ACC112 (cell line): ENCODE results near the gene MTF1.

ENCODE experiments used
- H2AFZ ChIP-seq: fragments of 200-600 bp; sonication (generic); one replicate; pipeline ENCODE4 v1.6.0; 2017; ENCODE audit warnings: antibody characterized with exemption, low read length; ENCODE audit not compliant: unreplicated experiment
- H3K27ac ChIP-seq: fragments of 200-600 bp; sonication (generic); 2 replicates; pipeline ENCODE4 v1.5.1; 2014; ENCODE audit warnings: low read depth, mild to moderate bottlenecking, antibody characterized with exemption, low read length, moderate library complexity
- H3K27me3 ChIP-seq: fragments of 200-600 bp; sonication (generic); 2 replicates; pipeline ENCODE4 v1.6.1; 2014; ENCODE audit warnings: mild to moderate bottlenecking, antibody characterized with exemption, low read length, moderate library complexity, mixed read lengths; ENCODE audit not compliant: insufficient read depth
- H3K36me3 ChIP-seq: fragments of 200-600 bp; sonication (generic); 2 replicates; pipeline ENCODE4 v1.6.1; 2016; ENCODE audit warnings: mild to moderate bottlenecking, antibody characterized with exemption, low read length, moderate library complexity, mixed read lengths; ENCODE audit not compliant: insufficient read depth
- H3K4me1 ChIP-seq: fragments of 200-600 bp; sonication (generic); one replicate; pipeline ENCODE4 v1.6.1; 2016; ENCODE audit warnings: low read length, mixed read lengths; ENCODE audit not compliant: insufficient read depth, unreplicated experiment, control insufficient read depth
- H3K4me3 ChIP-seq: fragments of 200-600 bp; sonication (generic); 2 replicates; pipeline ENCODE4 v1.5.1; 2014; ENCODE audit warnings: mild to moderate bottlenecking, low read depth, low read length
- H3K79me2 ChIP-seq: fragments of 200-600 bp; sonication (generic); one replicate; pipeline ENCODE4 v1.6.0; 2016; ENCODE audit warnings: low read length; ENCODE audit not compliant: control insufficient read depth, unreplicated experiment, insufficient read depth

MTF1 gene

DNA sequence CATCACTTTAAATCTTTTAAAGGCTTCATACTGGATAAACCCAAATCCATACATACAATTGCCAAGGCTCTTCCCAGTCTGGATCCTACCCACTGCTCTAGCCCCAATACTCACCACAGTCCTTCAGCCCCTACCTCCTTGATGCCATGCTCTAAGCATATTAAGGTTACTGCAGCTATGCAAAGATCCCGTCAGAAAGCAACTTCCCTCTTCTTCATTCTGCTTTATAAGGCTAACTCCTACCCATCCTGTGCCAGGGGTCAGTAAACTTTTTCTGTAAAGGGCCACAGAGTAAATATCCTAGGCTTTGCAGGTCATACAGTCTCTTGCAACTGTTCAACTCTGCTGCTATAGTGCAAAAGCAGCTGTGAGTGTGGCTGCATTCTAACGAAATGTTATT is 34.3 kb upstream of the MTF1 start:
- no peaks in the 10 kb centered on the region for H3K79me2 ChIP-seq
- H3K4me3 ChIP-seq, result no peak overlapping the region
- no peaks in the 10 kb centered on the region for H3K27me3 ChIP-seq
- H2AFZ ChIP-seq, result no peak overlapping the region
- H3K4me1 ChIP-seq, result peaks cover 9% of the 10 kb centered on the region
- no peak overlapping the region for H3K27ac ChIP-seq
- H3K36me3 ChIP-seq, result no peaks in the 10 kb centered on the region

DNA sequence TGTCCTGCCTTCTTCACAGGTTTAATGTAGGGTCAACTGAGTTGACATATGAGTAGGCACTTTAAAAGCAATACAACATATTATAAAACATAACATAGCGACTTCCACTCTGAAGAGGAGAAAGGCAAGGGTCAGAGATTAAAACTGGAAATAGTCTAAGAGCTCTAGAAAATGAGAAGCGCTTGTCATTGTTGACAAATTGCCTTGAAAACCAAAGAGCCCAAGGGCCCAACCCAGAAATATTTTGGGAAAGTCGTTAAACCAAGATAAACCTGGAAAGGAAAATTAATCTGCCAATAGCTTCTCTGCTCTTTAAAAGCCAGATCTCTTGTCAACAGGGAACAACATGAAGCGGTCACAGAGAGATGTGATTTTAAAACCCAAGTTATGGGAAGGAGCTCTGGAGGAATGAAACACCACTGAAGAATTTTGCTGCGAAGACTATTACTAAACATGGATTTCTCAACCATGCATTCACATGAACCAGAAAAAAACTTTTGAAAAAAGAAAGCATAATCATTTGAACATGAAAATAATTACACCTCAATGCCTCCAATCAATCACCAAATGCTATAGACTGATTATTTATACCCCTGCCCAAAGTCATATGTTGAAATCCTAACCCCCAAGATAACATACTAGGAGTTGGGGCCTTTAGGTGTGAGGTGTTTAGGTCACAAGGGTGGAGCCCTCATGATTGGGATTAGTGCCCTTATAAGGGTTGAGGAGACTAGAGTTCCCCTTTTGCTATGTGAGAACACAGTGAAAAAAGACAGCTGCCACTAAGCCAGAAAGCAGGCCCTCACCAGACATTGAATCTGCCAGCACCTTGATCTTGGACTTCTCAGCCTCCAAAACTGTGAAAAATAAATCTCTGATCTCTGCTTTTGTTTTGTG is 33.0 kb upstream of the MTF1 start:
- no peaks in the 10 kb centered on the region for H3K27me3 ChIP-seq
- no peak overlapping the region for H2AFZ ChIP-seq
- H3K36me3 ChIP-seq, result no peaks in the 10 kb centered on the region; the same call in 1 of the 2 replicates
- H3K79me2 ChIP-seq, result no peaks in the 10 kb centered on the region
- peaks cover 9% of the 10 kb centered on the region for H3K4me1 ChIP-seq
- H3K27ac ChIP-seq, result peak overlapping the region; percentile 65
- no peak overlapping the region for H3K4me3 ChIP-seq

DNA sequence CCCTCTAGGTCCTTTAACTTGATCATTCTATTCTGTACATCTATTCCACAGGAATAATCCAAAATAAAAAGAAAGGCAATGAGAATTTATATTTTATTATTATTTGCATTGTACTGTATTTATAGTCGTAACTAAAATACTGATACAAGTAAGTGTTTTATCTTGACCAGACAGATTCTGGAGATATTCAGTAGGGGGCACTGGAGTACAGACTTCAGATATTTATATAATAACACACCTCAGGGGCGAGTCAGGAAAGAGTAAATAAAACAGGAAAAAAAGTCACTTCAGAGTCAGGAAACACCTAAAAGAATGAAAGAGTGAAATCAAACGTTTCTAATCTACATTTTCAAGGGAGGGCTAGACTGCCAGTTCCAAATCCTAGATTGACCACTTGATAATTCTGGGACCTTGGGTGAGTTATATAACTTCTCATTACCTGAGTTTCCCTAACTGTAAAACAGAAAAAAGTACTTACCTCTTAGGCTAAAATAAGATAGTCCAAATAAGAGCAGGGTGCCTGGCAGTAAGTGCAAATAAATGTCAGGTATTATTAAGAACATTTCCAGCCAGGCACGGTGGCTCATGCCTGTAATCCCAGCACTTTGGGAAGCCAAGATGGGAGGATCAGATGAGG is 31.1 kb upstream of the MTF1 start:
- Histone ChIP-seq H3K27ac (no peak overlapping the region), H3K4me1 (peaks cover 9% of the 10 kb centered on the region), H3K36me3 (peaks cover 9% of the 10 kb centered on the region), H3K27me3 (no peaks in the 10 kb centered on the region), H2AFZ (no peak overlapping the region), H3K79me2 (no peaks in the 10 kb centered on the region), H3K4me3 (no peak overlapping the region)

DNA sequence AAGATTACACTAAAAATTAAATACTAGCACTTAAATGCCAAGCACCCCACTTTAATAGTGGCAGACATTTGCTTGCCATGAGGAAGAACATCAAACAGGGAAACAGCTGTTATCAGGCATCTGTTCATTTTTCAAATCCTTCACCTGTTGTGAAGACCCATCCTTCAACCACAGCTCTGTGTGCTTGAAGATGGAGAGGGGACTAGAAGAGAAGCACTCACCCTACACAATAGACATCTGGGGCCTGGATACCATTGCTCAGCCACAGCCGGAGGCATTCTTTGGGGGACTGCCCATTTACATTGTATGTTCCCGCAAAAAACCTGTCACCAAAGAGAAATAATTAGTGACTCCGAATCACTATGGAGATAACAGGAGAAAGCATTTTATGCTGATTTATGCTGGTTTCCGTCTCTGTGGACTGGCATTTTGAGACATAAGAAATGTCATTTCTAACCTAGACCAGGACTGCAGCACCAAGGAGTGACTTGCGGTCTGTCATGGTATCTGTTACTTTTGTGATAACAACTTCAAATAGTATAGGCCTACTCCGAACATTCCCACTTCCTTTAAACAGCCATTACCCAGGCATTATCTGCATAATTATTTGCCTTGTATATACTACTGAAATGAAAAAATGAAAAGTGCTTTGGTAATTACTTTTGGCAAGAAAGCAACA is 28.8 kb upstream of the MTF1 start:
- H3K4me3 ChIP-seq, result no peak overlapping the region

DNA sequence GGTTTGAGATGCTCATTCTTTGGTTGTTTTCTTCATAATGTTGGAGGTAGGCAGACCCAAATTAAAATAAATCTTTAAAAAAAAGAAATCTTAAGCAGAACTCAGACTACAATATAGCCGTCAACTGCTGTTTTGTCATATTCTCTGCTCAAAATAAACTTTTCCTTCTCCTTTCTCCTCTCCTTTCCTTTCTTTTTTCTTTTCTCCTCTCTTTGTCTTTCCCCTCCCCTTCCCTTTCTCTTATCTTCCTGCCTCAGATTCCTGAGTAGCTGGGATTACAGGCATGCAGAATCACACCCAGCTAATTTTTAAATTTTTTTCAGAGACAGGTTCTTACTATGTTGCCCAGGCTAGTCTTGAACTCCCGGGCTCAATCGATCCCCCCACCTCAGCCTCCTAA is 24.8 kb upstream of the MTF1 start:
- Histone ChIP-seq H2AFZ (no peak overlapping the region), H3K79me2 (no peaks in the 10 kb centered on the region), H3K4me1 (no peaks in the 10 kb centered on the region), H3K27ac (no peak overlapping the region), H3K27me3 (no peaks in the 10 kb centered on the region), H3K4me3 (no peak overlapping the region), H3K36me3 (peaks cover 21% of the 10 kb centered on the region)

More for the DNA sequence above, 28.8 kb upstream of the MTF1 start:
- peaks cover 9% of the 10 kb centered on the region for H3K4me1 ChIP-seq
- H2AFZ ChIP-seq, result no peak overlapping the region
- no peaks in the 10 kb centered on the region for H3K79me2 ChIP-seq
- peaks cover 11% of the 10 kb centered on the region for H3K36me3 ChIP-seq
- no peaks in the 10 kb centered on the region for H3K27me3 ChIP-seq
- H3K27ac ChIP-seq, result no peak overlapping the region

DNA sequence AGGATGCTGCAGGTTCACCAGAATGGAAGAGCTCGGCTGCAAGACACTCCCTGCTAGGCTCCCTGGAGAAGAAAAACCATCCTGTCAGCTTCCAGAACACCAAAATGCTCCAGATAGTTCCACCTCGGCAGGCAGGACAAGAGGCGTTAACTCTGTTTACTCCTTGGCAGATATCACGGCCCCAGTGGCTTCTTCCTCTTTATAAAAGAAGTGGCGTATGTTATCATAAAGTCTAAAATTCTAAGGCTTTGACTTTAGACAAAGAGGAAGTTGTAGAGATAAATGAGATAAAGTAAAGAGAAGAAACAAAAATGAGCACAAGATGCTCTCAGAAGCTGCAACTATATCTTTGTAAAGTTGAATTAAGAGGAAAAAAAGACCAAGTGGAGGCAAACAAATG is 24.3 kb upstream of the MTF1 start:
- Histone ChIP-seq H3K27me3 (no peaks in the 10 kb centered on the region), H3K4me3 (no peak overlapping the region), H3K27ac (no peak overlapping the region), H2AFZ (no peak overlapping the region), H3K4me1 (no peaks in the 10 kb centered on the region), H3K36me3 (peaks cover 21% of the 10 kb centered on the region), H3K79me2 (no peaks in the 10 kb centered on the region)

DNA sequence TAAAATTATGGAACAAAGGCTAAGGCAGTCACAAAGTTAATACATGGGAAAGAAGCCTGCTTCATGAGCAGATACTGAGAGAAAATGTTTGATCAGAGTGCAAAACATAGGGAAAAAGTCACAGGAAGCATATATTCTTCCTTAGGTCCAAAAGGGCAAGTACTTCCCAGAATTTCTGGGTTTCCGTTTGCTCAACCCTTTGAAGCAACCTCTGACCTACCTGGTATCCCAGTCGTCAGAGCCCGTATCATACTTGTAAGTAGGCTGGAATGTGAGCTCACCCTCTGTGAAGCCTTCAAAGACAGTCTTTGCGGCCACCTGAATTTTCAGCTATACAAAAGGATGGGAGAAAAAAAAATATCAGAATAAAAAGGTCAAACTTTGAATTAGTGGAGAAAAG is 20.5 kb upstream of the MTF1 start:
- Histone ChIP-seq H2AFZ (no peak overlapping the region), H3K27ac (no peak overlapping the region), H3K79me2 (no peaks in the 10 kb centered on the region), H3K4me3 (no peak overlapping the region), H3K36me3 (peaks cover 25% of the 10 kb centered on the region), H3K4me1 (no peaks in the 10 kb centered on the region), H3K27me3 (no peaks in the 10 kb centered on the region)

DNA sequence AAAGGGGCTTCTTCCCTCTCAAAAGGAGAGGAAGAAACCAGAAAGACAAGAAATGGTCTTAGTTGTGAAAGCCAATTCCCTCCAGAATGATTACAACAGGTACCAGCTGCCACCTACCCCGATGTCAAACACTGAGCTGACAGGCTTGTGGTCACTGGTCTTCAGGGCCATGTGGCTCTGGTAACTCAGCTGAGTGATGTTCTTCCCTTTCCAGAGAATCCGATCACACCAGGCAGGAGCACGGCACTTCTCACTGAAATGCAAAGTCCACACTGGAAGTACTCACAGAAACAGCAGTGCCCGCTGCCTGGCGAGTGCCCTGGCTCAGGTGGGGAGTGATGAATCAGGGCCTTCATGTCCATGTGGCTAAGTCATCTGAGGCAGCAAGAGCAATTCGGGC is 18.7 kb upstream of the MTF1 start:
- H3K79me2 ChIP-seq, result no peaks in the 10 kb centered on the region
- no peak overlapping the region for H3K4me3 ChIP-seq
- H3K27me3 ChIP-seq, result no peaks in the 10 kb centered on the region
- H3K27ac ChIP-seq, result no peak overlapping the region
- H3K36me3 ChIP-seq, result peaks cover 28% of the 10 kb centered on the region
- H2AFZ ChIP-seq, result no peak overlapping the region
- H3K4me1 ChIP-seq, result no peaks in the 10 kb centered on the region

DNA sequence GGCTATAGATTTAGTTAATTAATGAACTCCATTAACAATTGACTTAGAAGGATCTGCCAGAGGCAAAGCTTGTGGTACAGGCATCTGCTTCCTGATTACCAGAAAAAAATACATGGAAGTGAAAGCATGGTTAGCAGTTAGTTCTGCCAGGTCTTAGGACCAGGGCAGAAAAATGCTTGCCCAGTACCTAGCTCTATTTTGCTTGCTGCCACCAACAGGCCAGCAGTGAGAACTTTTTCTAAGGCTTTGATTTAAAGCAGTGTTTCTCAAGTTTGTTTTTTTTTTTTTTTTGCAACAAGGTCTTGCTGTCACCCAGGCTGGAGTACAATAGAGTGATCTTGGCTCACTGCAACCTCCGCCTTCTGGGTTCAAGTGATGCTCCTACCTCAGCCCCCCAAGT is 16.4 kb upstream of the MTF1 start:
- H3K4me1 ChIP-seq, result no peaks in the 10 kb centered on the region
- no peak overlapping the region for H3K4me3 ChIP-seq
- no peak overlapping the region for H3K27ac ChIP-seq
- no peaks in the 10 kb centered on the region for H3K79me2 ChIP-seq
- H3K27me3 ChIP-seq, result no peaks in the 10 kb centered on the region
- H2AFZ ChIP-seq, result no peak overlapping the region
- H3K36me3 ChIP-seq, result peaks cover 22% of the 10 kb centered on the region

DNA sequence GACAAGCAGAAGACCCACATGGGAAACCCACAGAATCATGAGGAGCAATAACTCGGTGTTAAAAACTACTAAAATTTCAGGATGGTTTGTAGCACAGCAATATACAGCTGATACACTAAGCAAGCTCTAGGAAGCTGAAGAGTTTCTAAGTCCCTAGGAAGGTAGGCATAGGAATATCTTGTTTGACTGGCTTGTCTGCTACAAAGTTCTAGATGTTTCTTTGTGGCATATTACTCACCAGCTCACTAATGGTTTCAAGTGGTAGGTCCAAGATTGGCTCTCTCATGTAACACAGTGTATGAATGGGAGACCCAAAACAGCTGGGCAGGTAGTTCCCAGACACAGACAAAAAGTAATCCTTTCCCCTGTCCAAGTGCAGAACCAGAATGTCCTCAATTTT is 13.3 kb upstream of the MTF1 start:
- H3K36me3 ChIP-seq, result peaks cover 18% of the 10 kb centered on the region
- no peaks in the 10 kb centered on the region for H3K79me2 ChIP-seq
- H3K4me3 ChIP-seq, result no peak overlapping the region
- H3K27me3 ChIP-seq, result no peaks in the 10 kb centered on the region
- H3K4me1 ChIP-seq, result no peaks in the 10 kb centered on the region
- H2AFZ ChIP-seq, result no peak overlapping the region
- no peak overlapping the region for H3K27ac ChIP-seq
